K562 (cell line): ENCODE data around the gene POMGNT1. TPM values are rescaled to one million over a fixed set of nuclear protein-coding genes. Genes with fewer than 3 reads are reported as not detected.

Experiments used
- ARID3A ChIP-seq: IDR thresholded peaks from 2 replicates; pipeline ENCODE4 v1.6.1; 2012; ENCODE audit warnings: low read depth, low read length, improper control_type of control experiment, borderline replicate concordance
- ATF3 ChIP-seq, 2 experiments: fragments of 450-650 bp in 1 of 2; sonication (generic) in 1 of 2; formaldehyde crosslinking in 1 of 2; IDR thresholded peaks in 1 of 2; conservative IDR thresholded peaks in 1 of 2; 2 replicates each; pipeline versions ENCODE4 v1.6.1 to v1.8.1; 2016 to 2023; ENCODE audit warnings: mild to moderate bottlenecking in 2 of 2, moderate library complexity in 2 of 2, inconsistent platforms in 1 of 2, missing genetic modification reagents in 1 of 2
- ATF4 ChIP-seq: fragments of 450-650 bp; formaldehyde crosslinking; IDR thresholded peaks from 2 replicates; pipeline ENCODE4 v1.4.0; 2022; ENCODE audit warnings: mild to moderate bottlenecking, moderate library complexity
- CBX8 ChIP-seq: fragments of 200-600 bp; sonication (generic); IDR thresholded peaks from 2 replicates; pipeline ENCODE4 v1.6.1; 2012; ENCODE audit warnings: borderline replicate concordance, mixed run types, low read depth, mild to moderate bottlenecking, moderate library complexity, mixed read lengths, low read length, control low read depth, inconsistent platforms; ENCODE audit not compliant: poor library complexity, severe bottlenecking; ENCODE audit errors: extremely low read depth
- CREM ChIP-seq: IDR thresholded peaks from 2 replicates; pipeline ENCODE4 v1.6.1; 2014; ENCODE audit warnings: antibody characterized with exemption, low read depth
- DMBX1 ChIP-seq: fragments of 250-450 bp; sonication (Bioruptor Pico); IDR thresholded peaks from 2 replicates; pipeline ENCODE4 v1.8.0; 2022; ENCODE audit warnings: inconsistent platforms, mild to moderate bottlenecking, moderate library complexity, borderline replicate concordance
- FOXA1 ChIP-seq: fragments of 450-650 bp; IDR thresholded peaks from 2 replicates; pipeline ENCODE4 v1.6.1; 2016; ENCODE audit warnings: mild to moderate bottlenecking, borderline replicate concordance
- KLF6 ChIP-seq: fragments of 250-450 bp; sonication (Bioruptor Pico); IDR thresholded peaks from 2 replicates; pipeline ENCODE4 v1.4.0; 2020; ENCODE audit warnings: mild to moderate bottlenecking, moderate library complexity, borderline replicate concordance
- NFIC ChIP-seq: fragments of 450-650 bp; IDR thresholded peaks from 2 replicates; pipeline ENCODE4 v1.6.1; 2017; ENCODE audit warnings: mild to moderate bottlenecking, inconsistent platforms
- PCBP1 ChIP-seq: fragments of 200-400 bp; formaldehyde crosslinking; IDR thresholded peaks from 2 replicates; pipeline ENCODE4 v1.6.1; 2018; ENCODE audit warnings: mild to moderate bottlenecking, low read depth, low read length; ENCODE audit not compliant: poor library complexity, severe bottlenecking
- PHB ChIP-seq: fragments of 250-450 bp; sonication (Bioruptor Pico); IDR thresholded peaks from 2 replicates; pipeline ENCODE4 v1.5.0; 2021
- POU5F1 ChIP-seq: fragments of 150-350 bp; IDR thresholded peaks from 2 replicates; pipeline ENCODE4 v1.6.1; 2014; ENCODE audit warnings: borderline replicate concordance, low read length, low read depth, mild to moderate bottlenecking; ENCODE audit not compliant: partially characterized antibody
- SMARCA4 ChIP-seq: fragments of 450-650 bp; IDR thresholded peaks from 2 replicates; pipeline ENCODE4 v1.6.1; 2016
- SMARCA5 ChIP-seq: fragments of 450-650 bp; IDR thresholded peaks from 2 replicates; pipeline ENCODE4 v1.6.1; 2016
- ZBTB5 ChIP-seq: fragments of 450-650 bp; IDR thresholded peaks from 2 replicates; pipeline ENCODE4 v1.6.1; 2017; ENCODE audit warnings: antibody characterized with exemption
- ZNF263 ChIP-seq: sonication (generic); formaldehyde crosslinking; IDR thresholded peaks from 2 replicates; pipeline ENCODE4 v1.8.0; 2022; ENCODE audit warnings: mild to moderate bottlenecking, missing genetic modification reagents, borderline replicate concordance
- ZNF395 ChIP-seq: fragments of 200-800 bp; sonication (Bioruptor generic); IDR thresholded peaks from 2 replicates; pipeline ENCODE4 v1.6.1; 2017; ENCODE audit warnings: missing genetic modification characterization, missing compliant biosample characterization
- polyA plus RNA-seq, 8 experiments: library from polyadenylated mRNA; depleted of rRNA in 4 of 8; stranded (reverse) in 5 of 8; unstranded in 3 of 8; fragments of >200 nt; fragmentation: Nextera tagmentation in 2 of 8; fragmentation: Illumina TruSeq in 1 of 8; extraction: Ambion mirVana in 2 of 8; extraction: Trizol in 1 of 8; gene quantifications; 2 replicates each; pipeline versions ENCODE4 v1.2.1 to v1.2.3, GENCODE V29; 2011 to 2014; ENCODE audit warnings: inconsistent platforms in 1 of 8, missing spikeins in 1 of 8
- total RNA-seq, 7 experiments: library from RNA; depleted of rRNA in 6 of 7; stranded (reverse); fragments of >200 nt in 6 of 7; fragmentation: Illumina TruSeq in 2 of 7; extraction: Trizol in 2 of 7; gene quantifications; 2 replicates each; pipeline versions ENCODE4 v1.2.1 to v1.2.3, GENCODE V29; 2011 to 2021; ENCODE audit warnings: low replicate concordance in 1 of 7

POMGNT1 gene
- total and polyA plus RNA-seq, 9 of the 15 experiments (the other 6 are each of a cell fraction or from before 2014, with no cell fraction given), result 14.1 to 58.9 (median 37.8) TPM

- TF ChIP-seq PCBP1, result no peak
- TF ChIP-seq CBX8, result no peak
- peak; percentile 96 for TF ChIP-seq SMARCA5
- 0 out of 2 replicates have a peak, but pooled peaks have one; percentile 31 for TF ChIP-seq ATF4
- peak; percentile 40; the same call in 1 of the 2 replicates for TF ChIP-seq ZNF263 (CRISPR knock-in tag)
- TF ChIP-seq DMBX1, result no peak
- TF ChIP-seq PHB (CRISPR knock-in tag), result no peak
- TF ChIP-seq NFIC, result peak; percentile 39; the same call in 1 of the 2 replicates
- TF ChIP-seq CREM, result 0 out of 2 replicates have a peak, but pooled peaks have one; percentile 33
- TF ChIP-seq FOXA1, result no peak
- no peak for TF ChIP-seq ARID3A
- no peak for TF ChIP-seq ATF3 (IDR thresholded peaks at IDR 0.05)
- TF ChIP-seq ATF3 (CRISPR knock-in tag; conservative IDR thresholded peaks at IDR 0.05), result no peak
- TF ChIP-seq ZNF395 (CRISPR knock-in tag), result no peak
- TF ChIP-seq KLF6, result no peak
- TF ChIP-seq ZBTB5, result no peak
- no peak for TF ChIP-seq SMARCA4
- TF ChIP-seq POU5F1, result no peak
These were observed at the start of gene POMGNT1 (continued) for GRCh38 chr1:46197964-46198811.
